ENCODE results near the gene CHN1. TPM values are rescaled to one million over a fixed set of nuclear protein-coding genes. Genes with fewer than 3 reads are reported as not detected.

The CHN1 gene
- total RNA-seq, 4 donors from 2014 or later, result 11.8 to 56.7 (median 18.1) TPM

- no peak for DNase-seq
- intact Hi-C loops (cut with DNase I; ENCODE audit: low total_unique reads), result no loop called here
Observed at GRCh38 chr2:174835797-174836255, 169.4 kb downstream of the CHN1 start.

GRCh38 chr2:174833737-174834136, 171.4 kb downstream of the CHN1 start:
- no peaks in the 10 kb centered on the region for H3K9me3 ChIP-seq
- H3K27ac ChIP-seq, result no peak overlapping the region
- no peaks in the 10 kb centered on the region for H3K36me3 ChIP-seq
- no peaks in the 10 kb centered on the region for H3K27me3 ChIP-seq
- H3K4me1 ChIP-seq, result no peaks in the 10 kb centered on the region
- intact Hi-C loops (cut with DNase I; ENCODE audit: low total_unique reads), result no loop called here
- no peak for DNase-seq
- H3K4me3 ChIP-seq, result no peak overlapping the region
- TF ChIP-seq CTCF (IDR thresholded peaks at IDR 0.05) (no peak), POLR2A (IDR thresholded peaks at IDR 0.05) (no peak)

More at GRCh38 chr2:174835797-174836255, 169.4 kb downstream of the CHN1 start:
- H3K27ac ChIP-seq, result no peak overlapping the region
- H3K9me3 ChIP-seq, result no peaks in the 10 kb centered on the region
- H3K36me3 ChIP-seq, result no peaks in the 10 kb centered on the region
- TF ChIP-seq CTCF (IDR thresholded peaks at IDR 0.05) (no peak), POLR2A (IDR thresholded peaks at IDR 0.05) (no peak)
- H3K4me1 ChIP-seq, result no peaks in the 10 kb centered on the region
- H3K27me3 ChIP-seq, result no peaks in the 10 kb centered on the region
- H3K4me3 ChIP-seq, result no peak overlapping the region

- Histone ChIP-seq H3K27ac (no peak overlapping the region), H3K4me3 (no peak overlapping the region), H3K4me1 (no peaks in the 10 kb centered on the region), H3K36me3 (no peaks in the 10 kb centered on the region), H3K27me3 (no peaks in the 10 kb centered on the region), H3K9me3 (no peaks in the 10 kb centered on the region)
- intact Hi-C loops (cut with DNase I; ENCODE audit: low total_unique reads), result no loop called here
- TF ChIP-seq CTCF (IDR thresholded peaks at IDR 0.05) (no peak), POLR2A (IDR thresholded peaks at IDR 0.05) (no peak)
- no peak for DNase-seq
Observed at GRCh38 chr2:174830561-174830960, 174.6 kb downstream of the CHN1 start.

- Histone ChIP-seq H3K27me3 (no peaks in the 10 kb centered on the region), H3K4me1 (no peaks in the 10 kb centered on the region)
Observed at GRCh38 chr2:174829550-174829949, 175.6 kb downstream of the CHN1 start.

More at GRCh38 chr2:174829550-174829949, 175.6 kb downstream of the CHN1 start:
- Histone ChIP-seq H3K36me3 (no peaks in the 10 kb centered on the region), H3K9me3 (no peaks in the 10 kb centered on the region), H3K4me3 (no peak overlapping the region), H3K27ac (no peak overlapping the region)
- no peak for TF ChIP-seq CTCF (IDR thresholded peaks at IDR 0.05)
- TF ChIP-seq POLR2A (IDR thresholded peaks at IDR 0.05), result no peak
- DNase-seq, result no peak
- intact Hi-C loops (cut with DNase I; ENCODE audit: low total_unique reads), result no loop called here
